Skeletal muscle tissue (tissue), 4 donors: ENCODE measurements around the gene ARMC3. TPM values are rescaled to one million over a fixed set of nuclear protein-coding genes. Genes with fewer than 3 reads are reported as not detected.

Experiments used
- H3K27ac ChIP-seq: one replicate; pipeline ENCODE4 v1.7.0; 2013; ENCODE audit warnings: mild to moderate bottlenecking, low read depth, low read length, inconsistent platforms
- H3K27me3 ChIP-seq, 3 donors: one replicate each; pipeline ENCODE4 v1.7.0; 2013; ENCODE audit warnings: low read length in 3 of 3; ENCODE audit not compliant: control insufficient read depth in 3 of 3, insufficient read depth in 3 of 3
- H3K36me3 ChIP-seq, 3 donors: one replicate each; pipeline ENCODE4 v1.7.0; 2013; ENCODE audit warnings: low read length in 3 of 3; ENCODE audit not compliant: control insufficient read depth in 3 of 3, insufficient read depth in 3 of 3
- H3K4me1 ChIP-seq, 3 donors: one replicate each; pipeline ENCODE4 v1.7.0; 2013; ENCODE audit warnings: low read length in 3 of 3, mild to moderate bottlenecking in 3 of 3; ENCODE audit not compliant: control insufficient read depth in 3 of 3, insufficient read depth in 3 of 3
- H3K4me3 ChIP-seq, 3 donors: one replicate each; pipeline ENCODE4 v1.7.0; 2013; ENCODE audit warnings: low read length in 3 of 3
- H3K9ac ChIP-seq, 3 donors: one replicate each; pipeline ENCODE4 v1.7.0; 2013; ENCODE audit warnings: low read length in 3 of 3, mild to moderate bottlenecking in 3 of 3, moderate library complexity in 2 of 3, low read depth in 1 of 3
- H3K9me3 ChIP-seq, 3 donors: one replicate each; pipeline ENCODE4 v1.7.0; 2013; ENCODE audit warnings: low read length in 3 of 3; ENCODE audit not compliant: control insufficient read depth in 3 of 3
- total RNA-seq: library from RNA; depleted of rRNA; stranded (reverse); fragments of >200 nt; gene quantifications from one replicate; pipeline ENCODE4 v1.2.3, GENCODE V29; 2014
- donor health status: Osteomylitis.

The ARMC3 gene
- total RNA-seq, 1 donor from 2014 or later = not detected

DNA sequence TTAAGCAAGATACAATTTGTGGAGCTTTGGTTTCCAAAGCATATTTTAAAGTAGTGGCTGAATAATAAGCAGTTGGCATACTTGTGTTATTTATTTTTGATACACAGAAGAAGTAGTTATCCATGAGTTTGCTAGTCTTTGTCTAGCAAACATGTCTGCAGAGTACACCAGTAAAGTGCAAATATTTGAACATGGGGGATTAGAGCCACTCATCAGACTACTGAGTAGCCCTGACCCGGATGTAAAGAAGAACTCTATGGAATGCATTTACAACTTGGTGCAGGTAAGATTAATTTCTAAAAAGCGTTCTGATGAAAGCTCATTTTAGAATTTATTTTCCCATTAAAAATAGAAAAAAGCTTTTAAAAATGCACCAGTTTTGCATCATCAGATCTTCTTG is 31.4 kb downstream of the ARMC3 start:
- Histone ChIP-seq H3K27me3 (no peaks in the 10 kb centered on the region), H3K4me3 (no peak overlapping the region), H3K4me1 (no peaks in the 10 kb centered on the region), H3K9ac (no peak overlapping the region), H3K9me3 (no peaks in the 10 kb centered on the region), H3K36me3 (no peaks in the 10 kb centered on the region), H3K27ac (no peak overlapping the region)

DNA sequence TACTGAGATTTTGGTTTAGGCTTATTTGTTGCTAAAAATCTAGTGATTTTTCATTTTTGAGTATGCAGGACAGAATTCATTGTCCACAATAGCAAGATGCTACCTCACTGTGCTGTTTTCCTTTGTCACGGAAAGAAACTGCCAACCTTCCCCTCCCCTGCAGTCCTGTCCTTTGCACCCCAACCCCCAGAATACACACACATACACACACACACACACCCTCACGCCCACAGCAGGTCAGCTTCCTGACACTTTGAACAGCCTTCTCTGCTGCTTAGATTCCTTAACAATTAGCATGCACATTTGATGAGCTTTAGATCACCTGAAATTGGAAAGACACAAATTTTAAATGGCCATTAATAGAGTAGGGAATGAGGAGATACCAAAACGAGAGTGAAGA is 32.1 kb downstream of the ARMC3 start:
- H3K4me3 ChIP-seq = no peak overlapping the region
- H3K36me3 ChIP-seq = no peaks in the 10 kb centered on the region
- H3K9me3 ChIP-seq = no peaks in the 10 kb centered on the region
- no peak overlapping the region for H3K9ac ChIP-seq
- H3K27ac ChIP-seq = no peak overlapping the region
- H3K27me3 ChIP-seq = no peaks in the 10 kb centered on the region
- no peaks in the 10 kb centered on the region for H3K4me1 ChIP-seq

DNA sequence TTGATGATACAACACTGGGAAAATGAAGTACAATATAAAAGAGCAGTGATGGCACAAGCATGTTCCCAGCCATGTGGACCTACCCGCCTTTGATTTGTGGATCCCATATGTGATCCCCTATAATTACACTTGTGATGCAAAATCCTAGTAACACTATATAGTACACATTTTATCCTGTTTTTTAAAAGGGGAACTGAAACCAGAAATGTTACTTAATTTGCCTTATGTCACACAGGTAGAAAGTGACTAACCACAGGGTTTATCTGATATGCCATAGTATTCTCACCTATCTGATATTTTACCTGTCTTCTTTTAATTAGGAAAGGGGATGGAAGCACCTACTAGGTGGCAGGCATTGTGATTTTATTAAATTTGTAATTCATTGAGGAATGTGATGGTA is 35.0 kb downstream of the ARMC3 start:
- Histone ChIP-seq H3K9me3 (no peaks in the 10 kb centered on the region), H3K9ac (no peak overlapping the region), H3K4me3 (no peak overlapping the region), H3K27me3 (no peaks in the 10 kb centered on the region), H3K36me3 (no peaks in the 10 kb centered on the region), H3K4me1 (no peaks in the 10 kb centered on the region), H3K27ac (no peak overlapping the region)

DNA sequence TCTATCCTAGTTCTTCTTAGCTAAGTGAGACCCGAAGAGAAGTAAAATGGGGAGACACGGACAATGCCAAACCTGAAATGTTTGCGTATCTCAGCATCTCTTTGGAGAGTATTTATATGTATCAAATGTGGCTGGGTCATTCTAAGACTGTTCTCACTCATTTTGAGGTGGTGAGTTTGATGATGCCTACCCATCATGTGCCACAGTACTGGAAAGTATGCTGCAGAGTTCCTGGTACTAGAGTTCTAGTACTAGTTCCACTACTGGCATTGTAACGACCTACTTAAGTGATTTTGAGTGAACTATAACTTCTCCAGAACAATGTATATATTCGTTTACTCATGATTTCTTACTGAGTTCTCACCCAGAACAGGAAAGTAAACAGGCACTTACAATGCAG is 41.9 kb downstream of the ARMC3 start:
- Histone ChIP-seq H3K9ac (no peak overlapping the region), H3K36me3 (no peaks in the 10 kb centered on the region), H3K4me1 (no peaks in the 10 kb centered on the region), H3K27ac (no peak overlapping the region), H3K9me3 (no peaks in the 10 kb centered on the region), H3K27me3 (no peaks in the 10 kb centered on the region), H3K4me3 (no peak overlapping the region)

DNA sequence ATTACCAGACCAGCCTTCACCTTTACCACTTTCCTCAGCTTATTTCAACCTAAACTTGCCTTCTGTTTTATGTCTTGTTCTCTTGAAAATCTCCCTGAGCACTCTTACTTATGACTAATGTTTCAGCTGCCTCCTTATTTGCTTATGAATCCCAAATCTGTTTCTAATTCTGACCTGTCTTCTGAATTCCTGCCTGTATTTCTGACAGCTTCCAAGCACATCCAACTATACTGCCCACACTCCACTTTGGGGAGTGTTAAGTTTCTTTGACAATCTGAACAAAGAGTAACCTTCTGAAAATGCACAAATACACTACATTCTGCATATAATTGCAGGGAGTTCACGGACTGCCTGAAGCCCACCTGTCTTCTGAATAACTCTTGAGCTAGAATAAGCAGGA is 48.7 kb downstream of the ARMC3 start:
- Histone ChIP-seq H3K27me3 (no peaks in the 10 kb centered on the region), H3K27ac (no peak overlapping the region), H3K4me3 (no peak overlapping the region), H3K9ac (no peak overlapping the region), H3K9me3 (no peaks in the 10 kb centered on the region), H3K36me3 (no peaks in the 10 kb centered on the region), H3K4me1 (no peaks in the 10 kb centered on the region)

DNA sequence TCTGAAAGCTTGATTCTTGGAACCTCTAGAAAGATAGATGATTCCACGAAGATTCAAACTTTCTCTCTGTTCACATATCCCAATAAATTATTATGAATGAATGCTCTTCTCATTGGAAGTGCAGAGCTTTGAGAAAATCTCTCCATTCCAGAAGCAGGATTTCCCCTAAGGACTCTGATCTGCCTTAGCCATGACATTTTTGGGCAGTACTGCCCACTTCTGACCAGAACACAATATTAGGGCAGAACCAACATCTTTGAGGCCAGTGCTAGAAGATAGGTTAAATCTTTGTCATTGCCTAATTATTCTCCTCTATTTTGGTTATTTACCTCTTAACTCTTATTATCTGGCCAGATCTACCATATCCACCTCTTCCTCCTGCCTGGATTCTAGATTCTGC is 49.9 kb downstream of the ARMC3 start:
- H3K27me3 ChIP-seq = no peaks in the 10 kb centered on the region
- no peak overlapping the region for H3K4me3 ChIP-seq
- no peaks in the 10 kb centered on the region for H3K36me3 ChIP-seq
- no peak overlapping the region for H3K27ac ChIP-seq
- H3K9me3 ChIP-seq = no peaks in the 10 kb centered on the region
- no peaks in the 10 kb centered on the region for H3K4me1 ChIP-seq
- H3K9ac ChIP-seq = no peak overlapping the region

DNA sequence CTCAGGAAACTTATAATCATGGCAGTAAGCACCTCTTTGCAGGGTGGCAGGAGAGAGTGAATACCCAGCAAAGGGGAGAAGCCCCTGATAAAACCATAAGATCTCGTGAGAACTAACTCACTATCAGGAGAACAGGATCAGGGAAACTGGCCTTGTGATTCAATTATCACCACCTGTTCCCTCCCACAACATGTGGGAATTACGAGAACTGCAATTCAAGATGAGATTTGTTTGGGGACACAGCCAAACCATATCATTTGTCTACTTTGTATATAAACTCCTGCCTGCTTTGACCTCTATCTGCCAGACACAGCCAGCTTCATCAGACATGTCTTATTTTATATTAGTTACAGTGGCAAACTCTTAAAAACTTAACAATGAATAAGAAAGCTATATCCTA is 50.4 kb downstream of the ARMC3 start:
- no peak overlapping the region for H3K4me3 ChIP-seq
- no peak overlapping the region for H3K27ac ChIP-seq
- no peaks in the 10 kb centered on the region for H3K9me3 ChIP-seq
- no peaks in the 10 kb centered on the region for H3K27me3 ChIP-seq
- H3K9ac ChIP-seq = no peak overlapping the region
- H3K4me1 ChIP-seq = no peaks in the 10 kb centered on the region
- no peaks in the 10 kb centered on the region for H3K36me3 ChIP-seq

DNA sequence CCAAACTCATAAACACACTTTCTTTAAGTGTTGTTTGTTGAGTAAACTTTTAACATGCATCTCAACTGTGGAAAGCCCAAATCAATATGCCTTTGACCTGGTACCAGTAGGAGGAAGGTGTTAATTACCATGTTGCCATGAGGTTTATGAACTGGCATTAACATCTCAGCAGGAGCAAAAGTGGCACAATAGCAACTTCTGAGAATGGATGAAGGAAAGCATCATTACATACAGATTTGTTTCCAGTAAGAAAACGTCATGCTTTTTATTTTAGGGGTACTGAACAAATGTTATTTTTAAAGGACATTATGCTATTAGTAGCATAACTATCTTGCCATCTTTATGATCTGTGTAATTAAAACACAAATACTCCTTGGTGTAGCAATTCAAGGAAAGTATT is 51.1 kb downstream of the ARMC3 start:
- no peaks in the 10 kb centered on the region for H3K4me1 ChIP-seq
- no peak overlapping the region for H3K9ac ChIP-seq
- H3K27me3 ChIP-seq = no peaks in the 10 kb centered on the region
- no peaks in the 10 kb centered on the region for H3K36me3 ChIP-seq
- H3K9me3 ChIP-seq = no peaks in the 10 kb centered on the region
- H3K4me3 ChIP-seq = no peak overlapping the region
- H3K27ac ChIP-seq = no peak overlapping the region

DNA sequence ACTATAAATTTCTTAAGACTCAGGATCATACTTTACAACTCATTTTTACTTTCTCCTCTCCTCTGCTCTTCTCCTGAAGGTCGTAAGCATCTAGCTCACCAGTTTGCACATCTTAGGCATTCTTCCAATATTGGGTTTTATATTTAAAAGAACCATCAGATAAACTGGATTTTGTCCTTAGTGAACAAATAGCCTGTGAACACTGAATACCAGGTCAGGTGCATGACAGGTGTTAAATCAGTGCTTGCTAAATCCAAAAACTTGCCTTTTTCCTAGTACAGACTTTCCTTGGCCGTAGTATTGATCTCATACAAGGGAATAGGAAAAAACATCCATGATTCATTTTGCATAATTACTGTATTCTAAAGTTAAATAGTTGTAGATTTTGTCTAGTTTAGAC is 53.0 kb downstream of the ARMC3 start:
- Histone ChIP-seq H3K36me3 (no peaks in the 10 kb centered on the region), H3K9me3 (no peaks in the 10 kb centered on the region), H3K27me3 (no peaks in the 10 kb centered on the region), H3K9ac (no peak overlapping the region), H3K4me1 (no peaks in the 10 kb centered on the region), H3K27ac (no peak overlapping the region), H3K4me3 (no peak overlapping the region)

DNA sequence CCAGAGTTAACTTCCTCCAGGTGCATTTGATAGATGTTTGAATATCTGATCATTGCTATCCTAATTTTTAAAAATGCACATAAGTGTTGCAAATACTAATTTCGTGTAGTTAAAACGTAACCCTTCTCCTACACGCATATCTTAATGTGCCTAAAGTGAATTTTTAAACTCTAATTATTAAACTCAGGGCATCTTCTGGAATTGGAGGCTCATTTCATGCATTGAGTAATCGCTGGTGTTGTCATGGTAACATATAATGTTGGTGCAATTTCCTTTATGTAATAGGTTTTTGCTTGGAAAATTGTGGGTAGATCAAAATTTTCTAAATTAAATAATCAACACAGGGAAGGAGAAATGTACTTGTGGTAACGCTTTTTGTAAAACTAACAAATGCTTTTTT is 56.2 kb downstream of the ARMC3 start:
- H3K4me3 ChIP-seq = no peak overlapping the region
- no peak overlapping the region for H3K27ac ChIP-seq
- no peak overlapping the region for H3K9ac ChIP-seq
- no peaks in the 10 kb centered on the region for H3K36me3 ChIP-seq
- H3K27me3 ChIP-seq = no peaks in the 10 kb centered on the region
- H3K9me3 ChIP-seq = no peaks in the 10 kb centered on the region
- H3K4me1 ChIP-seq = peaks cover 0 to 4% (median 3%) of the 10 kb centered on the region in 3 donors
